ENCODE measurements around the gene AKAP12.

AKAP12 gene, protein sequence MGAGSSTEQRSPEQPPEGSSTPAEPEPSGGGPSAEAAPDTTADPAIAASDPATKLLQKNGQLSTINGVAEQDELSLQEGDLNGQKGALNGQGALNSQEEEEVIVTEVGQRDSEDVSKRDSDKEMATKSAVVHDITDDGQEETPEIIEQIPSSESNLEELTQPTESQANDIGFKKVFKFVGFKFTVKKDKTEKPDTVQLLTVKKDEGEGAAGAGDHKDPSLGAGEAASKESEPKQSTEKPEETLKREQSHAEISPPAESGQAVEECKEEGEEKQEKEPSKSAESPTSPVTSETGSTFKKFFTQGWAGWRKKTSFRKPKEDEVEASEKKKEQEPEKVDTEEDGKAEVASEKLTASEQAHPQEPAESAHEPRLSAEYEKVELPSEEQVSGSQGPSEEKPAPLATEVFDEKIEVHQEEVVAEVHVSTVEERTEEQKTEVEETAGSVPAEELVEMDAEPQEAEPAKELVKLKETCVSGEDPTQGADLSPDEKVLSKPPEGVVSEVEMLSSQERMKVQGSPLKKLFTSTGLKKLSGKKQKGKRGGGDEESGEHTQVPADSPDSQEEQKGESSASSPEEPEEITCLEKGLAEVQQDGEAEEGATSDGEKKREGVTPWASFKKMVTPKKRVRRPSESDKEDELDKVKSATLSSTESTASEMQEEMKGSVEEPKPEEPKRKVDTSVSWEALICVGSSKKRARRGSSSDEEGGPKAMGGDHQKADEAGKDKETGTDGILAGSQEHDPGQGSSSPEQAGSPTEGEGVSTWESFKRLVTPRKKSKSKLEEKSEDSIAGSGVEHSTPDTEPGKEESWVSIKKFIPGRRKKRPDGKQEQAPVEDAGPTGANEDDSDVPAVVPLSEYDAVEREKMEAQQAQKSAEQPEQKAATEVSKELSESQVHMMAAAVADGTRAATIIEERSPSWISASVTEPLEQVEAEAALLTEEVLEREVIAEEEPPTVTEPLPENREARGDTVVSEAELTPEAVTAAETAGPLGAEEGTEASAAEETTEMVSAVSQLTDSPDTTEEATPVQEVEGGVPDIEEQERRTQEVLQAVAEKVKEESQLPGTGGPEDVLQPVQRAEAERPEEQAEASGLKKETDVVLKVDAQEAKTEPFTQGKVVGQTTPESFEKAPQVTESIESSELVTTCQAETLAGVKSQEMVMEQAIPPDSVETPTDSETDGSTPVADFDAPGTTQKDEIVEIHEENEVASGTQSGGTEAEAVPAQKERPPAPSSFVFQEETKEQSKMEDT (N-terminal part only)

DNA sequence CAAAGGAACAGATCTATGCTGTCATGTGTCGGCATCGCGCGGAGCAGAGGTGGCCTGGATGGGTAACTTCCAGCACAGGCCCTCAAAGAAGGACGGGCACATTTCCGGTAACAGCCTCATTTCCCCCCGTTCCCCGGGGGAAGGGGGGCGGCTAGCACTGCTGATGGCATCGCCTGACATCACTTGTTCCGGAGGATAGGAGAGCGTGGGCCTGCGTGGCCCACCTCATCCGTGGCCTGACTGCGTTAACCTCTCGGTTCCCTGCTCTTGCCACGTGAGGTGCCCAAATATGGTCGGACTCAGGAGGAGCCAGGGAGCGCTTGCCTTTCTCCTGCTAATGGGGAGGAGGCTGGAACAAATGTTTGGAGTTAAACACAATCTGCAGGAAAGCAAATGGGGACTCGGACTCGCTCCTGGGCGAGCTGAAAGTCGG lies at the start of gene AKAP12:
Gene AKAP12, plus strand, starts transcription at position 365 of the 433 bp plus-strand sequence. CDS start 596 bp downstream, outside the sequence.
- no peak for DNase-seq (ENCODE audit: low read depth in 1 of 2, low spot score in 1 of 2)

DNA sequence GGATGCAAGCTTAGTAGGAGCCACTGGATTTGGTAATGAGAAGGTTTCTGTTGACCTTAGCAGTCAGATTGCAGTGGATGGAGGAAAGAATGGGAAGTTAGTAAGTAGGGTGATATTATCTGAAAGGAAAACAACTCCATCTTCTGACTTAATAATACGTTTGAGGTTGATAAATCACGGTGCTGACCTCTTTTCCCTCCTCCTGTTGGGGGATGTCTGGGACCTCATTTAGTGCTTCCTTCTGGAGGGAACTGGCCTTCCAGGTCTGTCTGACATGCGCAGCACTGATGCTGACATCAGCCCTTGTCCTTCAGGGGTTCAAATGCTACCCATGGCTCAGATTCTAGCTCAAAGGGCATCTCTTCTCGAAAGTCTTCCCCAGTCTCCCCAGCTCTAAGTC lies 48.2 kb upstream of the AKAP12 start:
- DNase-seq (ENCODE audit: low read depth in 1 of 2, low spot score in 1 of 2): no peak

DNA sequence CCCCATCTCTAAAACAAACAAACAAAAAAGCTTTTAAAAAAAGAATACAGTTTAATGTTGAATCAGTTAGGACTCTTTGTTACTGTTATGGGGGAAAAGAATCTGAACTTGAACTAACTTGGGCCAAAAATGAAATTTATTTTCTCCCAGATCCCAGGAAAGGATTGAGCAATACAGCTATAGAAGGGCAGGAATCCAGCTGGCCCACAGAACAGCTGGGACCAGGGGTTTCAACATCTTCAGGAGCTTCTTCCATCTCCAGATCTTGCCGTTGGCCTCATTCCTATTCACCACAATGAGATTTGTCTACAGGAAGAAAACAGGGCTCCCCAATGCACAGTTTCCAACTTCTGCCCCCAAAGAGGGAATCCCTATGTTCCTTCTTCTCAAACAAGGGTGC lies 43.2 kb upstream of the AKAP12 start:
- no peak for DNase-seq (ENCODE audit: low read depth in 1 of 2, low spot score in 1 of 2)

DNA sequence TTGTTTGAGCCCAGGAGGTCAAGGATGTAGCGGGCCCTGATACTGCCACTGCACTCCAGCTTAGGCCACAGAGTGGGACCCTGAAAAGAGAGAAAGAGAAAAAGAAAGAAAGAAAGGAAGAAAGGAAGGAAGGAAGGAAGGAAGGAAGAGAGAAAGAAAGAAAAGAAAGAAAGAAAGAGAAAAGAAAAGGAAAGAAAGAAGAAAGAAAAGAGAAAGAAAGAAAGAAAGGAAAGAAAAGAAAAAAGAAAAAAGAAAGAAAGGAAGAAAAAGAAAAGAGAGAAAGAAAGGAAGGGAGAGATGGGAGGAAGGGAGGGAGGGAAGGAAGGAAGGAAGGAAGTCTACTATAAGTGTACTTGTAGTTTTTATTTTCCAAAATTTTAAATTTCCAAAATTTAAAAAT lies 42.2 kb upstream of the AKAP12 start:
- DNase-seq (ENCODE audit: low read depth in 1 of 2, low spot score in 1 of 2): no peak

DNA sequence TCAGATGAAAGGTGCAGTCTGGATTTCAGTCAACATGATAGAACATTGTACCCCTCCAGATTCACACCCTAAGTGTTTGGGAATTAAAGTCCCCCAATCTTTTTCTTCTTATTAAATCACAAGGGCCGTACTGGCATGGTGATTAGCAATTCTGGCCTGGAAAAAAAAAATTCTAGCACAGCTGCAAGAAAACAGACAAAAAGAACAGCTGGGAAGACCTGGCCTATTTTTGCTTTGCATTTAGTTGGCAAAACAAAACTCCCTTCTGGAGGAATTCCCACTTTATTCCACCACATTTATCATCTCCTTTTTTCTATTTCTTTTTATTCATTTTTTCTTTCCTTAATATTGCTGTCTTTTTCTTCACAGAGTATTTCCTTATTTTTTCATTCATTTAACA lies 39.8 kb upstream of the AKAP12 start:
- no peak for DNase-seq (ENCODE audit: low read depth in 1 of 2, low spot score in 1 of 2)

DNA sequence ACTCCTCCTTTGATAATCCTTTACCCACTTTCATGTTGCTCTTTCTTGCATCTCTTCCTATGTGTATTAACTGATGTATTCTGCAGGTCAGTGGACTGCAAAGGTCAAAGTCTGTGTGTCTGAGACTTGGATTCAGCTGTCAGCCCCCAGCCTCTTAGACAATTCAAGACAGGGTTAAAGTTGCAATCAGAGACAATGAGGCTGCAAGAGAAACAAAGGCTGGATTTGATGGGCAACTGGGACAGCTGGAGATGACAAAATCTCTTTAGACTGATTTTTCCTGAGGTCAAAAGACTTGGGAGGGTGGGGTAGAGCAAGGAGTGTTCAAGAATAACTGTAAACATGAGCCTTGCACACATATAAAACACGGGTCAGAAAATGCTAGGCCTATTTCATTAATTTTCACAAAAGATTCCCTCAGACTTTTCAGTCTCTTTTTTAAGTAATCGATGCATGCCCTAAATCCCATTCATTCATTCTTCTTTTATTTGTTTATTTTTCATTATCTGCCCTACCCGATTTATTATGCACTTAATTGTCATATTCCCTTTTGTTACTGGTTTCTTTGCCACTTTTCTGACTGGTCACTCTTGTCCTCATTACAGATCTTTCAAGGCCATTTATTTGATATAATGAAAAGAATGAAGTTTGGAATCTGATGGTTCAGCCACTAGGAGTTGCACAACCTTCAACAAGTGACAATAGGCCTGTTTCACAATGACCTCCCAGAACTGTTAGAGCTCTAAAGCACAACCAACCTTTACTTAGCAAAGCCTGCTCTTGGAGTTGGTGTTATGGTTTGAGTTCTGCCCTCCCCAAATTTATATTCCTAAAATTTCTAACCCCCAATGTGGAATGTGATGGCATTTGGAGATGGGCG lies 33.8 kb upstream of the AKAP12 start:
- DNase-seq (ENCODE audit: low read depth in 1 of 2, low spot score in 1 of 2): no peak

DNA sequence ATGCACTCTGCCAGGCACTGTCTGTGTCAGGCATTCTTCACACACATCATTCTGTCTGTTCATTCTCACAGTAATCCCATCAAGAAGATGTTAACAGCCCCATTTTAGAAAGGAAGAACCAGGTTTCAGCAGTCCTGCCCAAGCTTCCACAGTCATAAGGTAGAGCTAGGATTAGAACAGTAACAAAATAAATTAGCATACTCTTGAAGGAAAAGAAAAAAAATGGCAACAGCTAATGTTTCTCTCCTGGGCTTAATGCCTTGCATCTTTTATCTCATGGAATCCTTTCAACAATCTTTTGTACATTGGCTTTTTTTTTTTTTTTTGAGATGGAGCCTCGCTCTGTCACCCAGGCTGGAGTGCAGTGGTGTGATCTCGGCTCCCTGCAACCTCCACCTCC lies 32.1 kb upstream of the AKAP12 start:
- no peak for DNase-seq (ENCODE audit: low read depth in 1 of 2, low spot score in 1 of 2)

DNA sequence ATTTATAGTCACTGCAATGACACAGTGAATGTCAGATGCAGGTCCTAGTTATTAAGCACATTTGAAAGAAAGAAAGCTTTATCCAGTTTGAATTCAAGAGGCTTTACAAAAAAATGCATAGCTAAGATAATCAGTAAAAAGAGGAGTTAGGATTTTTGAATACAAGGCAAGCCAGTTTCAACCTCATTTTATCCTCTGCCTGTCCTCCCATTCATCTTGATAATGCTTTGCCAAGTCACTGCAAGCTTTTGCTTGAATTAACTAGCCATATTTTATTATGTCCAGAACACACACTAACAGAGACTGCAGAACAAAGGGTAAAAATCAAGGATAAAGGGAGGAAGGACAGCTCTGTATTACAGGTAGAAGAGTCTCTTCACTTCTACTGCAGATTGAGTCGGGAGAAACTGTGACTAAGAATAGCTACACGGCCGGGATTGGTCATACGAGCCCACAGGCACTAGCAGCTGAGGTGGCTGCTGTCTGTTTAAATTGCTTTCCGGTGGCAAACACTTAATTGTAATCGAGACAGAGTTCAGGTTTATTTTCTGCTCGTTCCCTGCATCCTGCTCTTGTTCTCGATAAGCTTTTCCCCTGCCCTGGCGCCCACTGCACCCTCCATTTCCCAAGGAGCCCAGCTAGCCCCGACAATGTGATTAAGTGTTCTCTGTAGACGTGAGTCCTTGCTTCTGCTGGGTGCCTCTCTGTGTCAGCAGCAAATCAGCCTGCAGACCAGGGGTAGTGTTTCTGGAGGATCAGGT lies 30.5 kb upstream of the AKAP12 start:
- DNase-seq (ENCODE audit: low read depth in 1 of 2, low spot score in 1 of 2): no peak

DNA sequence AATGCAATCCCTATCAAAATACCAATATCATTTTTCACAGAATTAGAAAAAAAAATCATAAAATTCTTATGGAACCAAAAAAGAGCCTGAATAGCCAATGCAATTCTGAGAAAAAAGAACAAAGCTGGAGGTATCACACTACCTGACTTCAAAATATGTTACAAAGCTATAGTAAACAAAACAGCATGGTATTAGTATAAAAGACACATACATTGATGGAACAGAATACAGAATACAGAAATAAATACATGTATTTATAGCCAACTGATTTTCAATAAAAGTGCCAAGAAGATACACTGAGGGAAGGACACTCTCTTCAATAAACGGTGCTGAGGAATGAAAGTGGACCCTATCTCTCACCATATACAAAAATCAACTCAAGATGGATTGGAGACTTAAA lies 28.7 kb upstream of the AKAP12 start:
- DNase-seq (ENCODE audit: low read depth in 1 of 2, low spot score in 1 of 2): no peak

DNA sequence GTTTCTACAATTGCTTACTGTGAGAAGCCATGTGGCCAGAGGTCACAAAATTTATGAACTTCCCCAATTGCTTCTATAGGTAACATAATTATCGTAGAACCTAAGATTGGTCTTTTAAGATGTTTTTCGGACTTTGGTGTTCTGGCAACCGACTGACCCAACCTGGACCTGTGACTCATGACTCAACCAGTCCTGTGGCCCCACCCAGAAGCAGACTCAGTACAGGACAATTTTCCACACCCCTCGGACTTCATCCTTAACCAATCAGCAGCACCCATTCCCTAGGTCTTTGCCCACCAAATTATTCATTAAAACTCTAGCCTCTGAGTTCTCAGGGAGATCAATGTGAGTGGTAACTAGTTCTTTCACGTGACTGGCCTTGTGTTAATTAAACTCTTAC lies 26.4 kb upstream of the AKAP12 start:
- no peak for DNase-seq (ENCODE audit: low read depth in 1 of 2, low spot score in 1 of 2)

DNA sequence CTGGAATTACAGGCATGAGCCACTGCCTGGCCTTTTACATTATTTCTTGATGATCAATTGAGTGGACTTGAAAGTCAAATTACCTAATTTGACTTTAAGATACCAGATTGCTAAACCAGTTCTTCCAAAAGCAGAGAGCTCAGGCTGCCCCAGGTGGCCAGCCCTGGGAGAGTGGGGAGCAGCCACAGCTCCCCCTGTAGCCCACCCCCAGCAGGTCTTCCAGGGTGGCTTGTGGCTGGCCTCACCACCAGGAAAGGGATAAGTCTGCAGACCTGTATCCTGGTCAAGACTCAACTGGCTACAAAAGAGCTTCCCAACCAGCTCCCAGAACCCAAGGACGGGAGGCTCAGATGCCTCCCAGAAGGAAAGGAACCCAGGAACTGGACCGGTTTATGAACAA lies 23.8 kb upstream of the AKAP12 start:
- DNase-seq (ENCODE audit: low read depth in 1 of 2, low spot score in 1 of 2): no peak

DNA sequence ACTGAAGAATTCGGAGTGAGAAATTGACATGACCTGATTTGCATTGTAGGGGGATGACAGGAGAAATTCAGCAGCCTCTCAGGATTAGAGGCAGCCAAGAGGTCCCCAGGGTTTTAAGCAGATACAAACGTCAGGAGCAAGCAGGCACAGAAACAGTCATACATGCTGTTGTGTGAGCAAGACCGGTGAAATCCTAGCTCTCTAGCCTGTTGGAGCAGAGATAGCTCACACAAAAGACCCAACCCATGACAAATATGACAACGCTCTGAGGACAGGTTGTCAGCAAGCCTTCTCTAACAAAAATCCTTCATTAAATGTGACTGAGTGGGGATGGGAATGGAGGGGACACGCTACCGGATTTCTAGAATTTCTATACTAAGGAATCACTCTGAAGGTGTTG lies 23.0 kb upstream of the AKAP12 start:
- no peak for DNase-seq (ENCODE audit: low read depth in 1 of 2, low spot score in 1 of 2)

DNA sequence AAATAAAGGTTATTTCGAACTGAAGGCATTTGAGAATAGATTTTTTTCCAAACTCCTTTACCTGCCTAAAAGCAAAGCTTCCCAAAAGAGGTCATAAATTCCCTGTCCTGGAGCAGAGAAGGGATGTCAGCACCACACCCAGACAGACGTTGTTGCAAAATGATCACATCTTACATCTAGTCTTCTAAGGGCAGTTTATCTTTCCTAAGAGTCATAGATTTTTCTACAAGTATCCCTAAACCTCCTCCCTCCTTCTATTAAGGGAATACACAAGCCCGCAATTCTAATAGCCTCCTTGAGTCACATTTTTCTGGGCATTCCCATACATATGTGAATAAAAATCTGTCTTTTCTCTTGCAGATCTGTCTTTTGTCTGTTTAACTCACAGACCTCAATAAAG lies 20.6 kb upstream of the AKAP12 start:
- no peak for DNase-seq (ENCODE audit: low read depth in 1 of 2, low spot score in 1 of 2)

DNA sequence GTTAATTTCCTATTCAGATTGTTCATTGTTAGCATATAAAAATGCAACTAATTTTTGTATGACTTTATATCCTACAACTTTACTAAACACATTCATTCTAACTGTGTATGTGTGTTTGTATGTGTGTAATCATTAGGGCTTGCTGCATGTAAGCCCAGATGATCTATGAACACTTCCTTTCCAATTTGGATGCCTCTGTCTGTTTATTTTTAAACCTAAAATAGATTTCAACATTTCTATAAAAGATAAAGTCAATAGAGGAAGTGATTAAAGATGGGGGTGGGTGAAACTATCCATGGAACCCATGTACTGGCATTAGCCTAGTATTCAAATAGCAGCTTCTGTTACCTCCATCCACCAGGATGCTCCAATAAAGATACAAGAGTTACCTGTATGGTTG lies 15.7 kb upstream of the AKAP12 start:
- DNase-seq (ENCODE audit: low read depth in 1 of 2, low spot score in 1 of 2): no peak

DNA sequence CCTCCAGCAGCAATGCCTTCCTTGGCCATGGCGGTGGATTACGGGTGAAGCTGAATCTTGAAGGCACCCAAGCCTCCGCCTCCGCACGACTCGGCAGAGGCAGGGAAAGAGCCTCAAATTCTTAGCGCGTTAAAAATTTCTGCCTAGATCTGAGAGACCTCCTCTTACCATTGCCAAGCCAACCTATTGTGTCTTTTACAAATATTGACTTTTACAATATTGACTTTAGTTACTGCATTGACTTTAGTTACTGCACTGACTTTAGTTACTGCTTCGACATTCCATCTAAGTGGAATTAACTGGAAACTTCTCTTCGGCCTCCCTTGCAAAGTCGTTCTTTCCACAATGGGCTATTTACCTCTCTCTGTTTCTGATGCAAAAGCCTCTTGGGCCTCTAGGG lies 13.8 kb upstream of the AKAP12 start:
- DNase-seq (ENCODE audit: low read depth in 1 of 2, low spot score in 1 of 2): no peak

DNA sequence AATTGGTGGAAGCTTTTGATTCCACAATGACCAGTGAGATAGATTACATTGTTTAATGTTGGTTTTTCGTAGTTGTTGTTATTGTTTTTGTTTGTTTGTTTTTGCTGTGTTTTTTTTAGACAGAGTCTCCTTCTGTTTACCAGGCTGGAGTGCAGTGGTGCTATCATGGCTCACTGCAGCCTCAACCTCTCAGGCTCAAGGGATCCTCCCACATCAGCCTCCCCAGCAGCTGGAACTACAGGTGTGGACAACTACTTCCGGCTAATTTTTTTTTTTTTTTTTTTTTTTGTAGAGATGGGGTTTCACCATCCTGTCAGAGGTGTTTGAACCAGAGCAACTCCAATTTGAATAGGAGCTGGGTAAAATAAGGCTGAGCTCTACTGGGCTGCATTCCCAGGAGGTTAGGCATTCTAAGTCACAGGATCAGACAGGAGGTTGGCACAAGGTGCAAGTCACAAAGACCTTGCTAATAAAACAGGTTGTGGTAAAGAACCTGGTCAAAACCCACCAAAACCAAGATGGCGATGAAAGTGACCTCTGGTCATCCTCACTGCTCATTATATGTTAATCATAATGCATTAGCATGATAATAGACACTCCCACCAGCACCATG lies 10.9 kb upstream of the AKAP12 start:
- DNase-seq (ENCODE audit: low read depth in 1 of 2, low spot score in 1 of 2): no peak

DNA sequence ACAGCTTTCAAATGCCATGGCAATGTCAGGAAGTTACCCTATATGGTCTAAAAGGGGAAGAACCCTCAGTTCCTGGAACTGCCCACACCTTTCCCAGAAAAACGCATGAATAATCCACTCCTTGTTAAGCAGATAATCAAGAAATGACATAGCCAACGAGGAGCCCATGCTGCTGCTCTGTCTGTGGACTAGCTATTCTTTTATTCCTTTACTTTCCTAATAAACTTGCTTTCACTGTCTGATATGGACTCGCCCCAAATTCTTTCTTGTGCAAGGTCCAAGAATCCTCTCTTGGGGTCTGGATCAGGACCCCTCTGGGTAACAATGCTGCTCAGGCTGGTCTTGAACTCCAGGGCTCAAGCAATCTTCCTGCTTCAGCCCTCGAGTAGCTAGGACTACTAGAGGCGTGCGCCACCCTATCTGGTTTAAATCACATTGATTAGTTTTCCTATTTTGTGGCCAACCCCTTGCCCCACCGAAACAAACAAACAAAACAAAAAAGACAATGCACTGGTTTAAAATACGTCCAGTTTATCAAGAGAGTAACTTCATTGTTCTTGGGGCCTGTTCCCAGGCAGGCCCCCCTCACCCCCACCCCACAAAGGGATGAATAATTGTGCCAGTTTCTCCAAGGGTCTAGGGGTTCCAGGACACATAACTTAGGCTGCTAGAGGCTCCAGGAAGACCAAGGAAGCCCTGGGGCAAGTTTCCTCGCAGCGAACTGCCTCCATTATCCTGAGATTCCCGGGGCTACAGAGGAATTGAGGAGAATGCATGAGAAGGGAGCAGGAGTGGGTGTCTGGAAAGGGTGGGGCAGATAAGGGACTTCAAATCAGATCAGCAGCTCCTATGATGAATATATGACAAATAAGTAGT lies 10.1 kb upstream of the AKAP12 start:
- DNase-seq (ENCODE audit: low read depth in 1 of 2, low spot score in 1 of 2): peak in 1 of 2 donors; percentile 4

DNA sequence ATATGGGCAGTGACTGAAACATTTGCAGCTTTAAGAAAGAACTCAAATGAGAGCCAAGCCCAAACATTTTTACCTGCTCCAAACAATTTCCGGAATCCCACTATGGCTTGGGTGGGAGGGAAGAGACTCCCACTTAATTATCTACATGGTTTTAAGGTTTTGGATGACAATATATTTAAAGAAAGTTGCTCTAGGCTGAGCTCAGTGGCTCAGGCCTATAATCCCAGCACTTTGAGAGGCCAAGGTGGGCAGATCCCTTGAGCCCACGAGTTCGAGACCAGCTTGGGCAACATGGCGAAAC lies 9.5 kb upstream of the AKAP12 start:
- DNase-seq (ENCODE audit: low read depth in 1 of 2, low spot score in 1 of 2): no peak

DNA sequence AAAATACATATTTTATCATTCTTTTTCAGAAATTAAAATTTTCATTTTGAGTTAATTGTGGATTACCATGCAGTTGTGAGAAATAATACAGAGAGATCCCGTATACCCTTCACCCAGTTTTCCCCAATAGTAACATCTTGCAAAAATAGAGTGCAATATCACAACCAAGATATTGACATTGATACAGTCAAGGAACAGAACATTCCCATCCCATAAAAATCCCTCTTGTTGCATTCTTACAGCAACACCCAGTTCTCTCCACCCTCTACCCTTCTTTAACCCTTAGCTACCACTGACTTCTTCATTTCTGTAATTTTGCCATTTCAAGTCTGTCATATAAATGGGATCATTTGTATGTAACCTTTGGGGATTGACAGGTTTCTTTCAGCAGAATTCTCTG lies 6.9 kb upstream of the AKAP12 start:
- no peak for DNase-seq (ENCODE audit: low read depth in 1 of 2, low spot score in 1 of 2)

All from activated CD4-positive, alpha-beta T cell treated with anti-CD3 and anti-CD28 coated beads, Interleukin-2, amount 50 U/mL, for 24 hours (primary cell).